Coronary artery (tissue), 2 donors: ENCODE results near the gene UBASH3B.

Experiments used
- DNase-seq: peaks from one replicate; pipeline ENCODE4 v3.0.0-alpha.2; 2017; ENCODE audit warnings: low spot score
- H3K27ac ChIP-seq, 2 donors: fragments of 200-600 bp; sonication (generic); one replicate each; pipeline ENCODE4 v1.5.1; 2016 to 2019
- H3K4me3 ChIP-seq: fragments of 200-600 bp; sonication (generic); 2 replicates; pipeline ENCODE4 v1.5.1; 2016; ENCODE audit warnings: mild to moderate bottlenecking, moderate library complexity
- CTCF ChIP-seq: fragments of 200-600 bp; sonication (generic); IDR thresholded peaks from one replicate; pipeline ENCODE4 v1.5.1; 2019; ENCODE audit warnings: antibody characterized with exemption

Gene UBASH3B

GRCh38 chr11:122696662-122697061, 41.1 kb downstream of the UBASH3B start:
- no peak for DNase-seq
- Histone ChIP-seq H3K4me3 (no peak overlapping the region), H3K27ac (no peak overlapping the region)
- TF ChIP-seq CTCF, result no peak

GRCh38 chr11:122697636-122698167, 42.2 kb downstream of the UBASH3B start:
- Histone ChIP-seq H3K4me3 (no peak overlapping the region), H3K27ac (no peak overlapping the region)
- TF ChIP-seq CTCF, result no peak
- DNase-seq, result no peak

GRCh38 chr11:122698392-122698791, 42.9 kb downstream of the UBASH3B start:
- TF ChIP-seq CTCF, result no peak
- Histone ChIP-seq H3K4me3 (no peak overlapping the region), H3K27ac (no peak overlapping the region)
- no peak for DNase-seq

- no peak for TF ChIP-seq CTCF
- no peak for DNase-seq
- Histone ChIP-seq H3K27ac (no peak overlapping the region), H3K4me3 (no peak overlapping the region)
These were observed 45.1 kb downstream of the UBASH3B start for GRCh38 chr11:122700666-122701065.

GRCh38 chr11:122701143-122701542, 45.6 kb downstream of the UBASH3B start:
- H3K4me3 ChIP-seq, result no peak overlapping the region
- TF ChIP-seq CTCF, result no peak
- no peak overlapping the region for H3K27ac ChIP-seq
- no peak for DNase-seq

- TF ChIP-seq CTCF, result no peak
- Histone ChIP-seq H3K4me3 (no peak overlapping the region), H3K27ac (no peak overlapping the region)
- no peak for DNase-seq
These were observed 48.2 kb downstream of the UBASH3B start for GRCh38 chr11:122703541-122704272.

GRCh38 chr11:122705396-122705795, 49.9 kb downstream of the UBASH3B start:
- H3K27ac ChIP-seq, result no peak overlapping the region
- H3K4me3 ChIP-seq, result no peak overlapping the region
- TF ChIP-seq CTCF, result no peak
- DNase-seq, result no peak
